SU-DHL-6 (cell line): Measurements from ENCODE around the gene SMIM1.

Source experiments
- EZH2phosphoT487 ChIP-seq: fragments of 200-600 bp; sonication (generic), shearing (Covaris generic); conservative IDR thresholded peaks from 2 replicates; pipeline ENCODE4 v1.6.1; 2018; ENCODE audit warnings: mild to moderate bottlenecking, antibody characterized with exemption, low read length, moderate library complexity, mixed read lengths
- TF ChIP-seq, protein P1 (sequence below): fragments of 200-600 bp; sonication (generic); IDR thresholded peaks from one replicate; pipeline ENCODE4 v1.5.1; 2017; ENCODE audit warnings: antibody characterized with exemption, mild to moderate bottlenecking, low read length, moderate library complexity; ENCODE audit not compliant: insufficient read depth, poor library complexity, severe bottlenecking

DNA sequence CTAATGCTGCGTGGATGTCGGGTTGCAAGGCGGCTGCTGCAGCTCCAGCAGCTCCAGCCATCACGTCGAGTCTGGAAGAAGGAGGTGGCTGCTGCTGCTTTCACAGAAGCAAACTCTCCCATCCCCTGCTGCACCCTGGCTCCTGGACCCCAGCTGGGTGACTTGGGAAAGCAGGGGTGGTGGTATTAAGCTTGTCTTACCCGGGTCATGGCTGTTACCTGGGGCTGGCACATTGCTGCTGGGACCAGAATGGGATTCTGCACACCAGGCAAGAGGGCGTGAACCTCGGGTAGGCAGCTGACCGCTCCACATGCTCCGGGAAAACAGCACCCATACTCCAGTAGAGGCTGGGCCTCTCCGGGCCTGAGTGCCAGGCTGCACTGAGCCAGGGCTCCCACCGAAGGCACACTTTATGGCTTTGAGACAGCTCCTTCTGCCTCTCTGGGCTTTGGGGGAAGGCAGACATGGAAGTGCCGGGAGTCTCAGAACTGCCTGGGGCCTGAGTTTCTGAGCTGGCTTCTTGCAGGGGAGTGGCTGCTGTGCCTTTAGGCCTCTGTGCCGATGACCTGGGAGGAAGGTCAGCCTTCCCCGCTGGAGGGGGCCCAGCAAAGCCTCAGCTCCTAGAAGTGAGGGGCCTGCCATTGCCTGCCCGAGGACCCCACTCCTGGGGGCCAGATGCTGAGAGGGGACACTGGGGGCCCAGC lies 1.2 kb downstream of the SMIM1 start:
- TF ChIP-seq, protein P1, sequence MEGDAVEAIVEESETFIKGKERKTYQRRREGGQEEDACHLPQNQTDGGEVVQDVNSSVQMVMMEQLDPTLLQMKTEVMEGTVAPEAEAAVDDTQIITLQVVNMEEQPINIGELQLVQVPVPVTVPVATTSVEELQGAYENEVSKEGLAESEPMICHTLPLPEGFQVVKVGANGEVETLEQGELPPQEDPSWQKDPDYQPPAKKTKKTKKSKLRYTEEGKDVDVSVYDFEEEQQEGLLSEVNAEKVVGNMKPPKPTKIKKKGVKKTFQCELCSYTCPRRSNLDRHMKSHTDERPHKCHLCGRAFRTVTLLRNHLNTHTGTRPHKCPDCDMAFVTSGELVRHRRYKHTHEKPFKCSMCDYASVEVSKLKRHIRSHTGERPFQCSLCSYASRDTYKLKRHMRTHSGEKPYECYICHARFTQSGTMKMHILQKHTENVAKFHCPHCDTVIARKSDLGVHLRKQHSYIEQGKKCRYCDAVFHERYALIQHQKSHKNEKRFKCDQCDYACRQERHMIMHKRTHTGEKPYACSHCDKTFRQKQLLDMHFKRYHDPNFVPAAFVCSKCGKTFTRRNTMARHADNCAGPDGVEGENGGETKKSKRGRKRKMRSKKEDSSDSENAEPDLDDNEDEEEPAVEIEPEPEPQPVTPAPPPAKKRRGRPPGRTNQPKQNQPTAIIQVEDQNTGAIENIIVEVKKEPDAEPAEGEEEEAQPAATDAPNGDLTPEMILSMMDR, result no peak
- TF ChIP-seq EZH2phosphoT487, result no peak
